ENCODE measurements around the gene NUB1. TPM values are rescaled to one million over a fixed set of nuclear protein-coding genes. Genes with fewer than 3 reads are reported as not detected.

NUB1 gene
- polyA plus RNA-seq, 1 donor (not counting 4 experiments of a cell fraction or from before 2014, with no cell fraction given) = 34.6 TPM

DNA sequence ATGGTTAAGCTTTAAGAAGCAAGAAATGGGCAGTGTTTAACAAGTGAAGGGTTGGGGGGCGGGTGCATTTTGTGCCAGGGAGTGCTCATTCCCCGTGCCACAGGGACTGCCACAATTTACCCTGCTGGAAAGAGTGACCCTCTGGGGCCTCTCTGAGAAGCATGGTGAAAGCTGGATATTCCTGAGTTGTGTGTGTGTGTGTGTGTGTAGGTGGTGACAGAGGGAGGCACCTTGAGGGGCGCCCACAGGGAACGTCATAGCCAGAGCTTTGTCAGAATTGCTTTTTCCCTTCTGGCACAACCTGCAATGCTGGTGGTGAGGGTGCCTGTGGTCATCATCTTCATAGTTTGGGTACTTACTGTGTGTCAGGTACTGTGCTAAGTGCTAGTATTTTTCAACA is 70.7 kb downstream of the NUB1 start:
- Histone ChIP-seq H3K4me3 (ENCODE audit: control insufficient read depth in 2 of 3, extremely low read depth in 1 of 3, insufficient read depth in 2 of 3, low read depth in 1 of 3, low read length in 3 of 3) (no peak overlapping the region), H3K9me1 (ENCODE audit: control insufficient read depth, extremely low read depth, insufficient read depth, low read length) (no peaks in the 10 kb centered on the region), H4K20me1 (ENCODE audit: control insufficient read depth, extremely low read depth, insufficient read depth, low read length) (peaks cover 3% of the 10 kb centered on the region), H3K4me1 (ENCODE audit: control insufficient read depth, extremely low read depth, insufficient read depth, low read length) (no peaks in the 10 kb centered on the region), H3K4me2 (ENCODE audit: control insufficient read depth, extremely low read depth, insufficient read depth, low read depth, low read length) (no peak overlapping the region), H2AFZ (ENCODE audit: control insufficient read depth, low read length) (no peak overlapping the region), H3K27me3 (ENCODE audit: control insufficient read depth, extremely low read depth, insufficient read depth, low read length) (peaks cover 65% of the 10 kb centered on the region), H3K9ac (ENCODE audit: control insufficient read depth, extremely low read depth, insufficient read depth, low read length) (no peak overlapping the region), H3K36me3 (ENCODE audit: control insufficient read depth in 2 of 2, extremely low read depth in 1 of 2, insufficient read depth in 2 of 2, low read length in 2 of 2) (no peaks in the 10 kb centered on the region), H3K9me3 (ENCODE audit: control insufficient read depth, low read depth, low read length) (no peaks in the 10 kb centered on the region), H3K27ac (ENCODE audit: control insufficient read depth, insufficient read depth, low read length) (no peak overlapping the region), H3K79me2 (ENCODE audit: control insufficient read depth, insufficient read depth, low read length) (no peaks in the 10 kb centered on the region)
- FAIRE-seq (no peak), DNase-seq (ENCODE audit: low read depth, low spot score) (no peak)
- dilution Hi-C loops (cut with MboI; ENCODE audit: extremely low pct_ligation_motif_present, low sequenced_read_pairs) = no loop called here
- no peak for TF ChIP-seq EZH2 (IDR thresholded peaks at IDR 0.05; ENCODE audit: low read length)
- TF ChIP-seq, protein P1, sequence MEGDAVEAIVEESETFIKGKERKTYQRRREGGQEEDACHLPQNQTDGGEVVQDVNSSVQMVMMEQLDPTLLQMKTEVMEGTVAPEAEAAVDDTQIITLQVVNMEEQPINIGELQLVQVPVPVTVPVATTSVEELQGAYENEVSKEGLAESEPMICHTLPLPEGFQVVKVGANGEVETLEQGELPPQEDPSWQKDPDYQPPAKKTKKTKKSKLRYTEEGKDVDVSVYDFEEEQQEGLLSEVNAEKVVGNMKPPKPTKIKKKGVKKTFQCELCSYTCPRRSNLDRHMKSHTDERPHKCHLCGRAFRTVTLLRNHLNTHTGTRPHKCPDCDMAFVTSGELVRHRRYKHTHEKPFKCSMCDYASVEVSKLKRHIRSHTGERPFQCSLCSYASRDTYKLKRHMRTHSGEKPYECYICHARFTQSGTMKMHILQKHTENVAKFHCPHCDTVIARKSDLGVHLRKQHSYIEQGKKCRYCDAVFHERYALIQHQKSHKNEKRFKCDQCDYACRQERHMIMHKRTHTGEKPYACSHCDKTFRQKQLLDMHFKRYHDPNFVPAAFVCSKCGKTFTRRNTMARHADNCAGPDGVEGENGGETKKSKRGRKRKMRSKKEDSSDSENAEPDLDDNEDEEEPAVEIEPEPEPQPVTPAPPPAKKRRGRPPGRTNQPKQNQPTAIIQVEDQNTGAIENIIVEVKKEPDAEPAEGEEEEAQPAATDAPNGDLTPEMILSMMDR (optimal IDR thresholded peaks at IDR 0.05 in 1 of 3, IDR thresholded peaks at IDR 0.05 in 1 of 3, conservative IDR thresholded peaks at IDR 0.05 in 1 of 3; ENCODE audit: extremely low read depth in 1 of 3, insufficient read depth in 2 of 3, low read length in 3 of 3) = no peak

DNA sequence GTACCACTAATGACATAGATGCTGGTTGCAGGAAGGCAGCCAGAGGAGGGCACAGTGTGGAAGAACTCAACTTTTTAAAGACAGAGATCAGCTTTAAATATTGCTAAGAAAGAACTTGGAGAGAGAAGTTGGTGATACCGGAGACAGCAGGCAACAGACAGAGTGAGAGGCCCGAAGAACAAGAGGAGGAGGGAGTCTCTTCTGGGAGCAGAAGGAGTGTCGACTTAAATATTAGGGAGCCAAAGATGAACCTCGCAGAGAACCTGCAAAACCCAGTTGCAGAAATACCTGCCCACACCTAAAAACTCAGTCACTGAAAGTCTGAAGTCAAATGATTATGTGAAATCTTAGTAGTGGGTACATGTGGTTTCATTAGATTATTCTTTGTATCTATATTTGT is 71.6 kb downstream of the NUB1 start:
- Histone ChIP-seq H3K9ac (ENCODE audit: control insufficient read depth, extremely low read depth, insufficient read depth, low read length) (no peak overlapping the region), H3K9me3 (ENCODE audit: control insufficient read depth, low read depth, low read length) (no peaks in the 10 kb centered on the region), H3K36me3 (ENCODE audit: control insufficient read depth in 2 of 2, extremely low read depth in 1 of 2, insufficient read depth in 2 of 2, low read length in 2 of 2) (no peaks in the 10 kb centered on the region), H3K4me3 (ENCODE audit: control insufficient read depth in 2 of 3, extremely low read depth in 1 of 3, insufficient read depth in 2 of 3, low read depth in 1 of 3, low read length in 3 of 3) (no peak overlapping the region), H3K9me1 (ENCODE audit: control insufficient read depth, extremely low read depth, insufficient read depth, low read length) (no peaks in the 10 kb centered on the region), H3K27ac (ENCODE audit: control insufficient read depth, insufficient read depth, low read length) (no peak overlapping the region), H3K4me1 (ENCODE audit: control insufficient read depth, extremely low read depth, insufficient read depth, low read length) (no peaks in the 10 kb centered on the region), H3K79me2 (ENCODE audit: control insufficient read depth, insufficient read depth, low read length) (no peaks in the 10 kb centered on the region), H2AFZ (ENCODE audit: control insufficient read depth, low read length) (no peak overlapping the region), H3K4me2 (ENCODE audit: control insufficient read depth, extremely low read depth, insufficient read depth, low read depth, low read length) (no peak overlapping the region), H3K27me3 (ENCODE audit: control insufficient read depth, extremely low read depth, insufficient read depth, low read length) (peaks cover 58% of the 10 kb centered on the region), H4K20me1 (ENCODE audit: control insufficient read depth, extremely low read depth, insufficient read depth, low read length) (peaks cover 3% of the 10 kb centered on the region)
- FAIRE-seq = no peak
- TF ChIP-seq EZH2 (IDR thresholded peaks at IDR 0.05; ENCODE audit: low read length) = no peak
- TF ChIP-seq, protein P1 (optimal IDR thresholded peaks at IDR 0.05 in 1 of 3, IDR thresholded peaks at IDR 0.05 in 1 of 3, conservative IDR thresholded peaks at IDR 0.05 in 1 of 3; ENCODE audit: extremely low read depth in 1 of 3, insufficient read depth in 2 of 3, low read length in 3 of 3) = no peak
- dilution Hi-C loops (cut with MboI; ENCODE audit: extremely low pct_ligation_motif_present, low sequenced_read_pairs) = no loop called here
- DNase-seq (ENCODE audit: low read depth, low spot score) = no peak
